Cardiac fibroblast (primary cell): ENCODE data around the gene CRB2.
A peak's percentile ranks its signal among the peaks of the same experiment; 100 is the strongest.

ENCODE experiments used
- DNase-seq, 2 donors: peaks; one replicate each; pipeline versions ENCODE4 v3.0.0 to v3.0.0-alpha.2; 2010; ENCODE audit warnings: low read depth in 2 of 2
- H3K4me3 ChIP-seq, 2 donors: replicated peaks in 1 of 2; 1 replicate in 1 of 2; 2 replicates in 1 of 2; pipeline ENCODE4 v1.5.1; 2011; ENCODE audit warnings: low read depth in 2 of 2, low read length in 2 of 2, mild to moderate bottlenecking in 2 of 2, moderate library complexity in 1 of 2
- TF ChIP-seq, protein P1 (sequence below): IDR thresholded peaks from one replicate; pipeline ENCODE4 v1.5.1; 2011; ENCODE audit warnings: low read depth, mild to moderate bottlenecking, low read length, inconsistent platforms

CRB2 gene

DNA sequence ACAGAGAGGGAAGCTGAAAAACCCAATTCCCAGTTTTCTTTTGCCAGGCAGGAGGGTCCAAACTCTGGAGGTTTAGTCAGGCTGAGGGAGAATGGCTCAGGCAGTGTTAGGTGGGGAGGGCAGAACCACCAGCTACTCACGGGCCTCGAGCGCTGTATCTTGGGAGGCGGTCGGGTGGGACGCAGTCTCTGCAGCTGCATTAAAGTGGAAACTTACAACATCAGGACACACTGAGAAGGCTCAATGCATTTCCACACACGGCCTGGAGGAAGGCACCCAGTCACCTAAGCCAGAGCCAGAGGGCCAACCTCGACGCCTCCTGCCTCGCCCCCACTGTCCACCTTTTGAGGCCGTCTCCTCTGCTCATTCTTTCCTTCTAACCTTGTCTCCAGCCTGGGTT, 55.6 kb downstream of the CRB2 start:
- no peak for DNase-seq
- TF ChIP-seq, protein P1, sequence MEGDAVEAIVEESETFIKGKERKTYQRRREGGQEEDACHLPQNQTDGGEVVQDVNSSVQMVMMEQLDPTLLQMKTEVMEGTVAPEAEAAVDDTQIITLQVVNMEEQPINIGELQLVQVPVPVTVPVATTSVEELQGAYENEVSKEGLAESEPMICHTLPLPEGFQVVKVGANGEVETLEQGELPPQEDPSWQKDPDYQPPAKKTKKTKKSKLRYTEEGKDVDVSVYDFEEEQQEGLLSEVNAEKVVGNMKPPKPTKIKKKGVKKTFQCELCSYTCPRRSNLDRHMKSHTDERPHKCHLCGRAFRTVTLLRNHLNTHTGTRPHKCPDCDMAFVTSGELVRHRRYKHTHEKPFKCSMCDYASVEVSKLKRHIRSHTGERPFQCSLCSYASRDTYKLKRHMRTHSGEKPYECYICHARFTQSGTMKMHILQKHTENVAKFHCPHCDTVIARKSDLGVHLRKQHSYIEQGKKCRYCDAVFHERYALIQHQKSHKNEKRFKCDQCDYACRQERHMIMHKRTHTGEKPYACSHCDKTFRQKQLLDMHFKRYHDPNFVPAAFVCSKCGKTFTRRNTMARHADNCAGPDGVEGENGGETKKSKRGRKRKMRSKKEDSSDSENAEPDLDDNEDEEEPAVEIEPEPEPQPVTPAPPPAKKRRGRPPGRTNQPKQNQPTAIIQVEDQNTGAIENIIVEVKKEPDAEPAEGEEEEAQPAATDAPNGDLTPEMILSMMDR = no peak
- no peak overlapping the region for H3K4me3 ChIP-seq

DNA sequence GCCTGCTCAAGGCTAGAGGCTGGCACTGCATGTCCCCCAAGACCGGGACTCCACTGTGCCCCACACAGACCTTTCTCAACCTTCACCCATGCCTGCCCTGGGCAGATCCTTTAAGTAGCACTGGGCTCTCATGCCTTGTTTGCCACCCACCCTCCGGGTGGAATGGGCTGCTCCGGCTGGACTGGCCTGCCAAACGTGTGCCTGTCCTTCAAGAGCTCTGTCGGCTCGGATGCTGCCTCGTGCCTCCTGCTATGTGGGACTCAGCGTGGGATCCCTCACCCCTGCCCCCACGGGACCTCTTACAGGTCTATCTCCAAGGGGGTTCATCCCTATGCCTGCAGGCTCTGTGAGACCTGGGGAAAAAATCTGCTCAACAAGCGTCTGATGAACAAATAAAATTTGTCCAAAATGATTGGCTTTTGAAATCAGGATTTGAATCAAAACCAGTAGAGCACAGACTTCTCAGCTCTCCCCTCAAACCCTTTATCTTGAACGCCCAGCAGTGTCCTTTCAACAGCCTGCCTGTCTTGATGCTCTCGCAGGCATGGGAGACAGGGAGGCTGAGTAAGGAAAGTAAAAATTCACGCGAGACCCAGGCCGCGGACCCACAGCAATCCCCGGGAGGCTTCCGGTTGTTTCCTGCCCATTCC, 56.3 kb downstream of the CRB2 start:
- TF ChIP-seq, protein P1 = no peak
- no peak overlapping the region for H3K4me3 ChIP-seq
- no peak for DNase-seq

DNA sequence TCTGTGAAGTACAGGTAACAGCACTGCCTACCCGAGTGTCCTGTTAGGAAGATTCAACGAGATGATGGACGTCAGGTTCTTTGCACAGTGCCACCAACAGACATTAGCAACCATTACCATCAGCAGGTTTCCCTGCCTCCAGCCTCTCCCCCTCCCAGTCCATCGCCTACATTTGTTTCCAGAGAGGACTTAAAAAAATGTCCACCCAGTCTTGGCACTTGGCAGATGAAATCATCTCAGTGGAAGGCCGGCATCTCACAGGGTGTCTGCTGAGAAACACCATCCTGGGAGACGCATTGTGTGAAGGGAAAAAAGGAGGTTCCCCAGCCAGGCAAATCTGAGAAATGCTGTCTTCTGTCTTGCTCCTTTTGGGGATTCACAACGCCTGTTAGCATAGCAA, 58.2 kb downstream of the CRB2 start:
- TF ChIP-seq, protein P1 = no peak
- no peak overlapping the region for H3K4me3 ChIP-seq
- no peak for DNase-seq

DNA sequence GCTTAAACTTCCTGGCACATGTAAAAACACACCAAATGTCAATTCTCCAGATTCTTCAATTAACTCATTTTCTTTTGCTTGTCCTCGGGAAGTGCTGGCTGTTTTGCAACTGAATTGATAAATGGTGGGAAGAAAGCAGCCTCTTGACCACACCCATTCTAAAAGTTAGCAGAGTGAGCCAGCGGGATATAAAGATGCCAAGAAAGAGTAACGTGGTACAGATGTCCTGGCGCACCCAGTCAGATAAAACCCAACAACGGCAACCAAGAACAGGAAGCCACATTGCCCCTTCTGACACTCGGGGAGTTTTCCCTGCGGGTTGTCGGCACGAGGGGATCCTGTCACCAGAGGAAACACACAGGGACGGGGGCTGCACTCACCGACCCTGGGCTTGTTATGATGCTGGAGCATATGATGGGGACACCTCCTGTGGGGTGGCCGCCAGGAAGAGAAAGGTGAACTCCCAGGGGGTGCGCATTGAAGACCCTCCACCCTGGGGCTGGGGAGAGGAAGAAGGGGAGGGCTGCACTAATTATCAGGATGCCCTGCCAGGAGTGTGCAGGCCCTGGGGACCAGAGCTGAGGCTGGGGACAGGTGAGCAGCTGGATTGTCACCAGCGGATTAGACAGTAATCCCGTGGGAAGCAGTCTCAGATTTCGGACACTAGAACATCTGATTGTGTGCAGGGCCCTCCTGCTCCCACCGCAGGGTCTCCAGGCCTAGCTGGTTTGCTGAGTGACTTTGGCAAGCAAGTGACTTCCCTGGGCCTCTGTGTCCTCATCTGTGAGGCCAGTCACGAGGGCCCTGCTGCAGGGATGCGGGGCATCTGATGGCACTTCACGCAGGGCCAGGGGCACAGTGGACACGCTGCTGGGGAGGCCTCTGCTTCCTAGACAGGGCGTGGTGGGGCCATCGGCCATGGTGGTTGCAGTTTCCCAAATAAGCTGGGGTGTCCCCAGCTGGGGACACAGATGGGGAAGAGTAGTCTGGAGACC, 59.2 kb downstream of the CRB2 start:
- TF ChIP-seq, protein P1 = no peak
- H3K4me3 ChIP-seq = no peak overlapping the region
- DNase-seq = peak in 1 of 2 donors; percentile 34

DNA sequence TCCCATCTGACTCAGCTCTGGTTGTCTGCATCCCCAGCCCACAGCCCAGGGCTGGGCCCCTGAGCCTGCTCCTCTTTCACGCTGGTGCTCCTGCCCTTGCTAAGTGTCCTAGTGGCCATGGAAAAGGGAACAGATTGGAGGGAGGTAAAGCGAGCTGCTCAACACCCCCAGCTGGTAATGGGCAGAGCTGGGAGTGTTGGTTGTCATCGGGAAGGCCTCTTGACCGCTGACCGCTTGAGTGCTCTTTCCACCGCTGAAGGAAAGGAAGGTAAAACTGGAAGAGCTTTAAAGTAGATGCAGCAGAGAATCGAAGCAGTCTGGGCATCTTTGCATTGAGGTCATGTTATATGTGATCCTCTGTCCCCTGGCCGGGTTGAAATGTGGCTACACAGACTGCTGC, 60.2 kb downstream of the CRB2 start:
- TF ChIP-seq, protein P1 = no peak
- DNase-seq = no peak
- H3K4me3 ChIP-seq = no peak overlapping the region

DNA sequence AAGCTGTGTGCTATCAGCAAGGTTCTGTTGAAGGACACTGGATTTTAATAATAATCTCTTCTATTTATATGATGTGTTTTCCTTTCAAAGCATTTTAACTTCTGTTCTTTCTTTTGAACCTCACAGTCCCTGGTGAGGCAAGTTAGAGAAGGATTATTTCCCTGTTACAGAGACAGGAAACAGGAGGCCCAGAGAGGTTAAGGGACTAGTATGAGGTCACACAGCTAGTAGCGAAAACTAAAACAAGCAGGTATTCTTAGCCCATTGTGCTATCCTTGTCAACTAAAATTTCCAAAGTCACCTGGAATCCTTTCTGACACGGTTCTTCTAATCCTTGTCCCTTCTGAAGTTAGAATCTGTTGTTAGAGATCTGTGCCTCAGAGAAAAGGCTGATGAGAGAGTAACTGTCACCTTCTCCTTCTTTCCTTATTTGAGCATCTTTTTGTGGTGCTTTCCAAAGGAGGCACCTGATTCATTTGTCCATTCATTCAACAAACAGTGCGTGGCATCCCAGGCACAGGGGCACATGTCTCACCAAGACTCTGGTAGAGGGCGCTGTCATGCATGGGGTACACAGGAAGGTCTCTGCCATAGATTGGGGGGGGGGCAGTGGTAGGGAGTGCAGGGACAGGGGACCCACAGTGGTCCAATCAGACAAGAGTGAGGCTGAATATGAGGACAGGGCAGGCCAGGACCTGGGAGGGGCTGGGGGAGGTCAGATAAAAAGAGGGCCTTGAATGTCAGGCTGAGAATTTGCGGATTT, 61.5 kb downstream of the CRB2 start:
- TF ChIP-seq, protein P1 = no peak
- no peak for DNase-seq
- no peak overlapping the region for H3K4me3 ChIP-seq
